ENCODE data around the gene RBSN.

RBSN gene

DNA sequence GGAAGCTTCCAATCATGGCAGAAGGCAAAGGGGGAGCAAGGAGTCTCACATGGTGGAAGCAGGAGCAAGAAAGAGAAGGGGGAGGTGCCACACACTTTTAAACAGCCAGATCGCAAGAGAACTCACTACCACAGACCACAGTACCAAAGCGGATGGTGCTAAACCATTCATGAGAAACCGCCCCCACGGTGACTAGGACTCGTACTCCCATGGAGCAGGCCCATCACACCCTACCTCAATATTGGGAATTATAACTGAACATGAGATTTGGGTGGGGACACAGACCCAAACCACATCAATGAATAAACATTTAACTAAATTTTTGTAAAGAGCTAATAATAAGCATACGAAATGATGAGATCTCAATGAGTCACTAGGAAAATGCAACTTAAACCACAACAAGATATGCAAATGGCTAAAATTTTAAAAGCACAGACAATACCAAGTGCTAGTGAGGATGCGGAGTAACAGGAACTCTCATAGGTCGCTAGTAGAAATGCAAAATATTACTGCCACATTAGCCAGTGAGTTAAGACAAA lies 43.9 kb downstream of the RBSN start:
- DNase-seq: no peak

DNA sequence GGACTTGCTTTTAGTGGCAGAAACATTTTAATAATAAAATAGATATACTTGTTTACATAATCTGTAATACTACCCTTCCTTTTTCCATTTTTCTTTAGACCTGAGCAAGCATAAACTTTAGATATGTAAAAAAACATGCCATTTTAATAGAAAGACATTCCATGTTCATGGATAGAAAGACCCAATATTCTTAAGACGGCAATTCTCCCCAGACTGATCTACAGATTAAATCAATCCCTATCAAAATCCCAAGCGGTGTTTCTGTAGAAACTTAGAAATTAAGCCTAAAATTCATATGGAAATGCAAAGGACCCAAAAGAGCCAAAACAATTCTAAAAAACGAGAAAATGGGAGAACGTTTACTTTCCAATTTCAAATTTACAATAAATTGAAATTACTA lies 45.4 kb downstream of the RBSN start:
- DNase-seq: no peak

DNA sequence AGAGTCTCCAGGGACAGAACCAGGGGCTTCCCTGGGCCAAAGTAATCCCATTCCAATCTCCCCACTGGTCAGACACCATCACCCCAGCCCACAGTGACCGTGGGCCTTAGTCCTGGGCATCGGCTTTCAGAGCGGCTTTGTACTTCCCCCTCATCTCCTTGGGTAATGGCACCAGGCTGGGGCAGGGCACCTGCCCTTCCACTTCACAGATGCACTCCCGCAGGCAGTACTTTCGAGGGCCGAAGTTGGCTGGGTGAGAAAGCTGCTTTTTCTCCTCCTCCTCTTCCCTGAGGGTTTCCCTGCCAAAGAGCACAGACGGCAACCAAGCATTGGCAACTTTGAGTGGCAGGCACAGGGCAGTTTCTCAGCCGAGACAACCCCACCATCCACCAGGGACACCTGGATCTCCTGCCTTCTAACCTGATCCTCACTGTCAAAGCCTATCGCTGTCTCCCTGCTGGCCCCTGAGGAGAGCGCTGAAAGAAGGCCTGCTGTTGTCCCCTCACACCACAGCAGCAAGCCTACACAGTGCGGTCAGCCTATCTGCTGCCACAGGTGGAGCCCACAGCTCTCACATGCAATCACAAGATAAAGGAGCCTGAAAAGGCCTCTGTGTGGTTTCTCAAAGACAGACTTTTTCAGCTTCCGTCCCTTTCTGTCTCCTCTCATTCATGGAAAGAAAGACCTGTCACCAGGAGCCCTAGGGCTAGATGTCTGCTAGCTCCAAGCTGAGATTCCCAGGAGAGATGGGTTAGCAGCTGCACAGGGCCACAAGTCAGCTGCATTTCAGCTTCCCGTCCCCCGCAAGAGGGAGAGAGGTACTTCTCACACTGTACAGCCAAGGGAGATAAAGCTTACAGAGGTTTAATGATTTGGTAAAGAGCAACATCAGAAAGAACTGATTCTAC lies 46.4 kb downstream of the RBSN start:
- DNase-seq: no peak

DNA sequence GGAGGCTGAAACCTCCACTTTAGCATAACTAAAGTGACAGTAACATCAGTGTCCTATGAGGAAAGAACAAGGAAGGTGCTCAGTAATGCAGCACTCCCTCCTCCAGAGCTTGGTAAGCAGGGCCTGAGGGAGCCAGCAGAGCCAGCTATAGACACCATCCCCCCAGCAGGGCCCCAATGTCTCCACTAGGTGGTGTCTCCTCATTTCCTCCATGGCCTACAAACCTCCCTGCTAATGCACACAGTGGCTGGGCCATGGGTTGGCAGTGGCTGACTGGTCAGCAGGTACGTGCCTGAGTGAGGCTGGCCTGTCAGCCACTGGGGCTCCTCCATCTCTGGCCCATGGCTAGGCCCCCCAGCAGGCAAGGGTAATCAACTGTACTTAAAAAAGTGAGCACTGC lies 47.4 kb downstream of the RBSN start:
- DNase-seq: no peak

DNA sequence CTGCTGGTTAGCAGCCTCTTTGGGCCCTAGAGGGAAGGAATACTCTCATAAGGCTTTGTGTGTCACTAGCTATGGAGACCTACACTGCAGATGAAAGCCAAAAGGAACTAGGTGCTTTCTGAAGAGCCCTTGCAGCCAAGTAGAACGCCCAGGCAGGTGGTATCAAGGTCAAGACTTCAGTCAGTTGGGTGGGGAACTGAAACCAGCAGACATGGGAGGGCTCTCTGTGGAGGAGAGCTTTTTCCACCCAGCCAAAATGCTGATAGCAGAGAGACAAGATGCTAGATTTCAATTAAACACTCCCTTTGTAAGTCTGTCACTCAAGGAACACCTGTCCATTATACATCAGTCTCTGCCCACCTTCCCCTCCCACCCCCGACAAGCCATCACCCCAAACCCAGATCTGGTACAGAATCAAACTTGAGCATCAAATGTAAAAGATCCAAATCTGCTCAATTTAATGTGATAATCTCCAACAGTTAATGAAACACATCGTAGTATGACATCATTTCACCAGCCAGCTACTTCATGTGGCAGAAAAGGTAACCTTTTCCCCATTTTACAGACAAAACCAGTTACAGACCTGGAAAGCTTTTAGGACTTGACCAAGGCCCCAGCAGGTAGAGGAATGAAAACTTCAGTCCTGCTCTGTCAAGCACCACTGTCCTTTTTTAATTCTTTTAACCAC lies 48.4 kb downstream of the RBSN start:
- no peak for DNase-seq

DNA sequence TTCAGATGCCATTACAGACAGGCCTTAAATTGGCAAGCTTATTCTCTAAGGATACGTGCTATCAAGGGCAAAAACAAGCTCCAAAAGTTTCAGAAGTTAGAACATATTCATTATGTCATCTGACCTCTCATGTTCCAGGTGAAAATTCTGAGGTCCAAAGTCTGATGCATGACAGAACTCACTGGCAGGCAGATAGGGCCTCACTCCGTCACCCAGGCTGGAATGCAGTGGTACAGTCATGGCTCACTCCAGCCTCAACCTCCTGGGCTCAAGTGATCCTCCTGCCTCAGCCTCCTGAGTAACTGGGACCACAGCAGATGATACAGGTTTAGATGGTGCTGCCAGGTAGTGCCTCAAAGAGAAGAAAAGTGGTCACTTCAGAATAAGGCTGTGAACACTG lies 49.4 kb downstream of the RBSN start:
- DNase-seq: no peak

DNA sequence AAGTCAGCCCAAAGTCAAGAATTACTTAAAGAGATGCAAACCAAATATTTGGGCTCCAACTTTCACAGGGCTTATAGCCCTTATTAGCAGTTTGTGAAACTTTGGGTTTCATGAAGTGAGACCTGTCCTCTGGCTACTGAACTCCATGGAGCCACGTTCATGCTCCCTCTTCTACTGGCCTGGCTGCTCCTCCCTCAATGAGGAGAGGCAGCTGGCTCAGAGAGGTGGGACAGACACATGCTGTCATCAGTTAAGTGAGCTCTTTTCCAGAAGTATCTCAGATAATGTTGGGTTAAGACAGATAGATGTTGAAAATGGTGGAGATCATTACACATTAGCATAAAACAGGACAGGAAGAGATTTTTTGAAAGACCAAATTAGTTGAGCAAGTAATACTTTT lies 53.3 kb downstream of the RBSN start:
- no peak for DNase-seq

DNA sequence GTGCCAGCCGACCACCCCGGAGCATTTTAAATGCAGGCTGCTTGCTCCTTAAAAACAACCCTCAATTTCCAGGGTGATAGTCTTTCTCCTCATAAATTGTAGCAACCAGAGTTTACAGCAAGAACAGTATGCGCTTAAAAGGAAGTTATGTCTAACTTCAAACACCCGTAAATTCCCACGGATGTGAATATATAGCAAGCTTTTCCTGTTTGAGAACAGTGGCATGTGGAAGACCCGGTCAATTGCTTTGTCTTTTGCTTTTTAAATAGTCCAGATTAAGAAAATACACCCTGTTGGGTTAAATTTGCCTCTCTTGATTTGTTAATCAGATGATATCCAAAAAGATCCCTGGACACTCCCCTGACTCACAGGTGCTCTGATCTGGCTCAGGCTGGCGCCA lies 54.6 kb downstream of the RBSN start:
- no peak for DNase-seq

DNA sequence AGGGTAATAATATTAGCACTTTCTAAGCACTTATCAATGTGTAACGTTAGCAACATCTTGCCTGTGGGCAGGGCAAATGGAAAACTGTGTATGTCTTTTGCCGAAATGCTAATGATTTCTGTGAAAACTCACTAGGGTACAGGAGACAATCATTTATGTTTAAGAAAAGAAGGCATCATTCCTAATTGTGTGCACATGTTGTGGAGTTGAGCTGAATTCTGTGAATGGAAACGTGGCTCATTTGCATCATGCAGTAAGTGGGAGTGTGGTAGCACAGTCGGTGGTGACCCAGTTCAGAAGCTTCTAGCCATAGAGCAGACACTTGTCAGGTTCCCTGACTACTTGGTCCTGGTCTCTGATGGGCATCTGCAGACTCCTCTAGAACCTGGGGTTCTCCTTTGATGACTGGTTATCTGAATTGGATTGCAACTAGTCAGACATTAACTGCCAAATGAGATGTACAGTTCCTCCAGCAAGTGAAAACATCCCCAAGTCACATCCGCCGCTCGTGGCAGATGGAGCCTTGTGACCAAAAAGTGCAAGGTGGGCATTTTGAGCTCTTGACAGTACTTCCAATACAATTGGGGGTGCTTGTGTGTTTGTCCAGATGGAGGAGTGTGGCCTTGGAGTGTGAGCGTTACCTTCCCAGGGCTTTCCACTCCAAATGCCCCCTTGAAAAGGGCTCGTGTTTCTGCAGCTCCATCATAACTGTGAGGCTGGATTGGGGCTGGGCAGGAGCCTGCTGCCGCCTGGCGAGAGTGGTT lies 55.4 kb downstream of the RBSN start:
- no peak for DNase-seq

DNA sequence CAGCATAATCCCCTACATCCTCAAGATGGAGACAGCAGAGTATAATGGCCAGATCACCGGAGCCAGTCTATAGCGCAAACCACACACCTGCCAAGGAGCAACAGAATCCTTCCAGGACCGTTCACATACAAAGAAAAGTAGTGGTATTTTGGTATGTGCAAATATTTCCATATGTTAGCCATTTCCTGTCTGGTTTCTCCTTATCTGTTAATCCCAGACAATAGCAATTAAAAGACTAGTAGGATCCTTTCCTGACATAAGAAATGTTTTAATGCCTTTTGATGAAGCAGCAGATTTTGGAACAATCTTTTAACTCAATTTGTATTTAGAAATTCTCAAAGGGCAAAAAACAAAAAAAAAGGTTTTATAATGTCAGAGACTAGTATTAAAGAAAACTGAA lies 56.0 kb downstream of the RBSN start:
- no peak for DNase-seq

DNA sequence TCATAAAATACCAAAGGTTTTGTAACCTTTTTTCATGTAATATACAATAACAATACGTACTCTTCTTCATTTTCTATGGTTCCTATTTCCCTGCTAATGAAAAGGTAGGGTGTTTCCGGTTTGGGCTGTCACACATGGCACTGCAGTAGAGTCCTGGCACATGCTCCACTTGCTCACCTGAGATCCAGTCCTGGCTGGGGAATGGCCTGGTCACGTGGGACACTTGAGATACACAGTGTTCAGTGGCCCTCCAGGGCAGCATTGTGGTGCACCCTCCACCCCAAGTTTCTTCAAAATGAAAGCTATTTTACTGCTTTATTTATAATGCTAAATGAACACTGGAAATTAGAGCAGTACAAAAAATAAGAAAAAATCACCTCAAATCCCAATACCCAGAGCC lies 57.0 kb downstream of the RBSN start:
- no peak for DNase-seq

DNA sequence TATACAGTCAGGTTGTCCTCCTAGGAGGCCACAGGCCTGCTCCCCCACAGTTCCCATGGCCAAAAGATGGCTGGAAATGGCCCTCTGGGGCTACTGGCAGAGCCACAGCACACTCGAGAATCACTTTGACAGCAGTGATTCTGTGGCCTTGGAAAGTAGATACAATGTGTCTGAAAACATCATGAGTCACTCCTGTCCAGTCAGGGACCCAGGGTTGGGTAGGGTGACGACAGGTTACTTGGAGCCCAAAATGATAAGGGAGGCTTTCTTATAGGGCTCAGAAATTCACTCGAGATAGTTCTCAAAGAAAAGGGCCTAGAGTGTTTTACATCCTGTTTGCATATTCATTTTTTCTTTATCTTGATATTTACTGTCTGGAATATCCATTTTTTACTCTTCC lies 58.1 kb downstream of the RBSN start:
- no peak for DNase-seq

DNA sequence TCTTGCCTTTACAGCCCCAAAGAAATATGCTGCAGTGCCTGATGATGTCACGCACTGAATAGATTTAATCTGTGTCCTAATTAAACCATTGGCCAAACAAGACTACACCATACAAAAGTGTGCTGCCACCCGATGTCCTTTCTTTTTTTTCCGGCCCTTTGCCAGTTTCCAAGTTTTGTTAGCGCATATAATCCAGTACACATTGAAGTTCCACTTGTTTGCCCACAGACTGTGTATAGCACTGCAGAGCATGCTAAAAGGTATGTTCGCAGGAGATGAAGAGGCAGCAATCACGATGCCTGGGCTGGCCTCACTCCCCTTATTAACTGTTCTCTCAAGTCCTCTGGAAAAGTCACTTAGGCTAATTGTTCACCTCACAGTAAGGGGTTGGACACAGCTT lies 60.6 kb downstream of the RBSN start:
- no peak for DNase-seq

DNA sequence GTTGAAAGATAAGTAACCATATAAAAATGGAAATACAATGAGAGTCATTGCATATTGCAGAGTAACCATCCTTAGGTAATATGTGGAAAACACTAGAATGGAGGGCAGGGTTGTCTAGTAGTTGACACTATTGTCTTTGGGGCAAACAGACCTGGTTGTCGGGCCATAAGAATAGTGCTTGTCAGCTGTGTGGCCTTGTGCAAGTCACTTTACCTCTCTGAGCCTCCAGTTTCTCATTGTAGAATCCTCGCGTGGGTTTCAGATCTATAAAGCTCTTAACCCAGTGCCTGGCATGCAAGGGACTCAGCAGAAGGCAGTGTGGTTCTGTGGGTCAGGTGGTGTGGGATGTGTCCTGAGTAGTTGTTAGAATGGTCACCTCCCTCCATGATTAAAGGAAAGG lies 65.8 kb downstream of the RBSN start:
- DNase-seq: no peak

DNA sequence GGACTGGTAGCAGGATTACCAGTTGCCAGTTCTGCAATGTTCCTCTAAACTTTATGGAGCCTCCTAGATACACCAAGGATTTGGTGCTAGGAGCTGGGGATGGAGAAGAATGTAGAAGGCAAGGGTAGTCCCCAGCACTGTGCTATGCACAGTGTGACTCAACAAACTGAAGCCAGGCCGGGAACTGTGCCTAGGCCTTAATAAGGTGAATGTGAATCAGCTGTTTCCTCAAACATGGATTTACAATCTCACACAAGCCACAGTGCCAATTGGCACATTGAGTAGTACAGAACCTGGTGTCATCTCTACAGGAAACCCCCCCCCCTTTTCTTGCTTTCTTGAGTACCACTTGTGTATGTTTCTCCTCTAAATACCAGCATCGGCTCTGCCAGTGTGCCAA lies 66.3 kb downstream of the RBSN start:
- DNase-seq: no peak

DNA sequence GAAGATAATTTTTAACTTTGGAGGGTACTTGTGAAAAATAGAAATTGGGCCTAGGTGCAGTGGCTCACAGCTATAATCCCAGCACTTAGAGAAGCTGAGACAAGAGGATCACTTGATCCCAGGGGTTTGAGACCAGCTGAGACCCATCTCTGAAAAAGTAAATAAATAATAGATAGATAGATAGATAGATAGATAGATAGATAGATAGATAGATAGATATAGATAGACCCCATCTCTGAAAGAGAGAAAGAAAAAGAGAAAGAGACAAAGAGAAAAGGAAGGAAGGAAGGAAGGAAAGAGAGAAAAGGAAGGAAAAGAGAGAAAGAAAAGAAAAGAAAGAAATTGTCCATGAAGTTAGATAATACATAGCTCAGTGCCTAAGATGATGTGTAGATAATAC lies 69.3 kb downstream of the RBSN start:
- no peak for DNase-seq

DNA sequence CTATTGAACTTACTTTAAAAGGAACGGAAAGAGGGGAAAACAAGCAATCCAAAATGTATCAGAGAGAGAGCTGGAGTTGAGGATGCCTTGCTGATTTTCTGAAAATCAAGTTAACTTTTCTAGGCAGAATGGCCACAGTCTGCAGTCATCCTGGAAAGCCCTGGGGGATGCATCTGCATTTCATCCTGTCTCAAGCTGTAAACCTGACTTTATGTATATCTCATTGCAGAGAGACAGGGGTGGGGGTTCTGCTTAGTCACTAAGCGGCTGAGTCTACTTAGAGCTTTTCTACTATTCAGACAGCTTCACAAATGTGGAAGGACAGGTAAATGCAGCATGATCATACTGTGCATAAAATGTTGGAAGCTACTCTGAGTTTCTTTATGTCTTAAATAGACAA lies 75.2 kb downstream of the RBSN start:
- DNase-seq: no peak

DNA sequence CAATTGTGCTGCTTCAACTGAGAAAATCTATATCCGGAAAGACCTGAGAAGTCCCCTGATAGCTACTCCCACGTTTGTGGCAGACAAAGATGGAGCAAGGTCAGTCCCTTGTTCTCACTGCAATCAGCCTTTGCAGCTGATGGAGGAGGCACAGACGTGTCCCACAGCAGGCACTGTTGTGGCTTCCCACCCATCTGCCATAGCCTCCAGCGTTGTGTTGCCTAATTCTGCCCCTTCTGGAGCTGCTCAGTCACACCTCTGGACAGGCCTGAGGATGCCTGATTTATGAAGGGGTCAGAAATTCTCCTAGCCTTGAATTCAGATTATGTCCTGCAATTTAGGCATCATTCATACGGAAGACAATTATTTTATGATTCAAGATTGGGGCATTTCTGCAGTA lies 75.7 kb downstream of the RBSN start:
- DNase-seq: no peak
